Osteoblast (primary cell): ENCODE data around the gene USP32. TPM values are rescaled to one million over a fixed set of nuclear protein-coding genes. Genes with fewer than 3 reads are reported as not detected.

Experiments used
- DNase-seq: peaks from one replicate; pipeline ENCODE4 v3.0.0; 2011; ENCODE audit warnings: low spot score, mixed read lengths; ENCODE audit not compliant: insufficient read length; ENCODE audit errors: missing footprints
- H2AFZ ChIP-seq: 2 replicates; pipeline ENCODE4 v1.6.0; 2011; ENCODE audit warnings: mild to moderate bottlenecking, low read length
- H3K27ac ChIP-seq: 2 replicates; pipeline ENCODE4 v1.5.1; 2011; ENCODE audit warnings: mild to moderate bottlenecking, low read depth, low read length, moderate library complexity
- H3K27me3 ChIP-seq: 2 replicates; pipeline ENCODE4 v1.6.0; 2012; ENCODE audit warnings: mild to moderate bottlenecking, control low read depth, inconsistent platforms, low read length, moderate library complexity; ENCODE audit not compliant: insufficient read depth
- H3K36me3 ChIP-seq: 2 replicates; pipeline ENCODE4 v1.5.1; 2011; ENCODE audit warnings: mild to moderate bottlenecking, low read length, control low read depth, moderate library complexity; ENCODE audit not compliant: insufficient read depth
- H3K4me1 ChIP-seq: 2 replicates; pipeline ENCODE4 v1.5.1; 2011; ENCODE audit warnings: mild to moderate bottlenecking, low read length, control low read depth, moderate library complexity; ENCODE audit not compliant: insufficient read depth
- H3K4me2 ChIP-seq: 2 replicates; pipeline ENCODE4 v1.6.0; 2011; ENCODE audit warnings: mild to moderate bottlenecking, low read length; ENCODE audit not compliant: insufficient read depth
- H3K4me3 ChIP-seq: fragments of 200-600 bp; sonication (generic); 3 replicates; pipeline ENCODE4 v1.5.1; 2012; ENCODE audit warnings: mild to moderate bottlenecking, low read length, inconsistent platforms; ENCODE audit not compliant: insufficient read depth
- H3K79me2 ChIP-seq: 2 replicates; pipeline ENCODE4 v1.6.0; 2012; ENCODE audit warnings: mild to moderate bottlenecking, low read length, control low read depth, inconsistent platforms; ENCODE audit not compliant: insufficient read depth
- H3K9me3 ChIP-seq: 2 replicates; pipeline ENCODE4 v1.5.1; 2011; ENCODE audit warnings: low read depth, low read length, control low read depth
- H4K20me1 ChIP-seq: 2 replicates; pipeline ENCODE4 v1.6.0; 2012; ENCODE audit warnings: mild to moderate bottlenecking, low read length, control low read depth; ENCODE audit not compliant: insufficient read depth
- CTCF ChIP-seq: IDR thresholded peaks from 2 replicates; pipeline ENCODE4 v1.5.1; 2011; ENCODE audit warnings: mild to moderate bottlenecking, low read depth, low read length, moderate library complexity; ENCODE audit errors: extremely low read depth
- total RNA-seq: library from RNA; depleted of rRNA; stranded (reverse); fragments of >200 nt; gene quantifications from 2 replicates; pipeline ENCODE4 v1.2.3, GENCODE V29; 2012

USP32 gene
- total RNA-seq, 1 donor = 99.5 TPM

- Histone ChIP-seq H2AFZ (no peak overlapping the region), H3K4me2 (no peak overlapping the region), H3K79me2 (peaks cover 87% of the 10 kb centered on the region), H3K27ac (no peak overlapping the region), H3K36me3 (no peaks in the 10 kb centered on the region), H4K20me1 (peaks cover 70% of the 10 kb centered on the region), H3K9me3 (no peaks in the 10 kb centered on the region), H3K27me3 (no peaks in the 10 kb centered on the region), H3K4me3 (no peak overlapping the region), H3K4me1 (peaks cover 27% of the 10 kb centered on the region)
- no peak for DNase-seq
- TF ChIP-seq CTCF = no peak
These were observed 39.4 kb downstream of the USP32 start for GRCh38 chr17:60352569-60352968.

GRCh38 chr17:60352071-60352470, 39.9 kb downstream of the USP32 start:
- Histone ChIP-seq H3K4me1 (peaks cover 22% of the 10 kb centered on the region), H3K27me3 (no peaks in the 10 kb centered on the region), H2AFZ (no peak overlapping the region), H3K4me2 (no peak overlapping the region), H4K20me1 (peaks cover 70% of the 10 kb centered on the region), H3K4me3 (no peak overlapping the region), H3K79me2 (peaks cover 89% of the 10 kb centered on the region), H3K27ac (no peak overlapping the region), H3K9me3 (no peaks in the 10 kb centered on the region), H3K36me3 (no peaks in the 10 kb centered on the region)
- DNase-seq = no peak
- TF ChIP-seq CTCF = no peak

GRCh38 chr17:60351012-60351695, 40.8 kb downstream of the USP32 start:
- H3K27me3 ChIP-seq = no peaks in the 10 kb centered on the region
- TF ChIP-seq CTCF = no peak
- H4K20me1 ChIP-seq = peaks cover 73% of the 10 kb centered on the region
- H3K27ac ChIP-seq = no peak overlapping the region
- no peaks in the 10 kb centered on the region for H3K9me3 ChIP-seq
- H2AFZ ChIP-seq = no peak overlapping the region
- H3K4me2 ChIP-seq = no peak overlapping the region
- H3K79me2 ChIP-seq = peaks cover 89% of the 10 kb centered on the region
- no peaks in the 10 kb centered on the region for H3K36me3 ChIP-seq
- H3K4me3 ChIP-seq = no peak overlapping the region
- DNase-seq = no peak
- H3K4me1 ChIP-seq = peaks cover 20% of the 10 kb centered on the region

- no peak overlapping the region for H2AFZ ChIP-seq
- no peak overlapping the region for H3K27ac ChIP-seq
- peaks cover 53% of the 10 kb centered on the region for H4K20me1 ChIP-seq
- no peak for DNase-seq
- TF ChIP-seq CTCF = no peak
- H3K27me3 ChIP-seq = no peaks in the 10 kb centered on the region
- H3K4me3 ChIP-seq = no peak overlapping the region
- H3K36me3 ChIP-seq = peaks cover 5% of the 10 kb centered on the region
- H3K4me2 ChIP-seq = no peak overlapping the region
- H3K9me3 ChIP-seq = no peaks in the 10 kb centered on the region
- H3K79me2 ChIP-seq = peaks cover 79% of the 10 kb centered on the region
- peaks cover 2% of the 10 kb centered on the region for H3K4me1 ChIP-seq
These were observed 43.3 kb downstream of the USP32 start for GRCh38 chr17:60348616-60349015.
